ENCODE results near the gene PRCC. TPM values are rescaled to one million over a fixed set of nuclear protein-coding genes. Genes with fewer than 3 reads are reported as not detected.

Gene PRCC
- total and polyA plus RNA-seq, 2 of the 8 experiments (the other 6 are each of a cell fraction or from before 2014, with no cell fraction given): 95.2 to 115 TPM

GRCh38 chr1:156808186-156809030, 41.1 kb downstream of the PRCC start:
- Histone ChIP-seq H2AK5ac (ENCODE audit: low read depth, low read length) (no peak overlapping the region), H3K4ac (replicated peaks; ENCODE audit: insufficient read length, low read depth, low read length) (no peak overlapping the region), H3K27me3 (replicated peaks in 1 of 4; ENCODE audit: control insufficient read depth in 3 of 4, extremely low read depth in 1 of 4, insufficient read depth in 3 of 4, low read length in 3 of 4) (peaks cover 0 to 19% (median 17%) of the 10 kb centered on the region in 4 experiments; a peak in 6 of 7 replicates), H4K20me1 (replicated peaks in 1 of 2; ENCODE audit: control insufficient read depth in 1 of 2, insufficient read depth in 2 of 2, low read length in 2 of 2) (no peaks in the 10 kb centered on the region), H4K91ac (replicated peaks; ENCODE audit: insufficient read length, low read length) (no peak overlapping the region), H3K9ac (replicated peaks in 1 of 4; ENCODE audit: extremely low read depth in 1 of 4, low read depth in 3 of 4, low read length in 3 of 4) (no peak overlapping the region), H3K14ac (ENCODE audit: insufficient read length) (no peak overlapping the region), H2AFZ (ENCODE audit: low read length) (no peak overlapping the region), H4K8ac (ENCODE audit: extremely low read depth, insufficient read depth, low read length) (peak overlapping the region; percentile 11; the same call in 1 of the 2 replicates), H3K79me1 (ENCODE audit: low read depth, low read length) (no peaks in the 10 kb centered on the region), H2BK12ac (ENCODE audit: low read depth, low read length) (0 out of 2 replicates have a peak overlapping the region, but pooled peaks have one; percentile 27), H3K23ac (ENCODE audit: insufficient read length) (no peak overlapping the region), H2BK120ac (replicated peaks; ENCODE audit: low read depth, low read length) (no peak overlapping the region), H2BK15ac (ENCODE audit: low read length) (no peak overlapping the region), H2BK5ac (ENCODE audit: low read depth, low read length) (no peak overlapping the region), H3K79me2 (ENCODE audit: control insufficient read depth in 1 of 2, insufficient read depth in 2 of 2, low read length in 2 of 2) (no peaks in the 10 kb centered on the region), H4K5ac (ENCODE audit: insufficient read length, low read depth, low read length) (no peak overlapping the region), H3K18ac (ENCODE audit: extremely low read depth, low read length) (no peak overlapping the region), H3K23me2 (ENCODE audit: low read depth, low read length) (no peaks in the 10 kb centered on the region), H3K9me3 (ENCODE audit: insufficient read depth in 2 of 2, low read depth in 1 of 2, low read length in 1 of 2) (no peaks in the 10 kb centered on the region), H3K4me2 (ENCODE audit: insufficient read depth in 1 of 2, low read depth in 2 of 2, low read length in 2 of 2) (no peak overlapping the region), H3K4me3 (ENCODE audit: extremely low read depth in 1 of 4, insufficient read depth in 2 of 4, low read depth in 3 of 4, low read length in 4 of 4) (no peak overlapping the region), H2BK20ac (ENCODE audit: low read length) (no peak overlapping the region), H3K27ac (ENCODE audit: low read depth, low read length) (no peak overlapping the region), H3K56ac (replicated peaks; ENCODE audit: insufficient read length, low read depth, low read length) (no peak overlapping the region), H3K4me1 (replicated peaks in 1 of 4; ENCODE audit: control insufficient read depth in 3 of 4, insufficient read depth in 4 of 4, low read length in 3 of 4) (peaks cover 0 to 4% (median under 1%) of the 10 kb centered on the region in 4 experiments; a peak in 5 of 7 replicates), H3K36me3 (ENCODE audit: control insufficient read depth in 2 of 4, insufficient read depth in 4 of 4, low read length in 3 of 4) (no peaks in the 10 kb centered on the region)
- 81% methylated on average over 16 of the region's 16 CpGs; no CpG with 5 or more reads in 1 of the 2 experiments for WGBS, 2 experiments (ENCODE audit: extremely low coverage in 1 of 2, insufficient coverage in 1 of 2, insufficient read length in 1 of 2, insufficient replicate concordance in 2 of 2, low coverage in 1 of 2, low lambda C conversion rate in 2 of 2, missing lambda C conversion rate in 1 of 2)
- ChIA-PET CTCF (ENCODE audit: partially characterized antibody) (interaction anchor here (0.6 to 31.8 kb wide), 16 partner anchors 9 to 120 kb away, joined by 3 to 491 read pairs (median 4); partner anchors contain the start of genes CRABP2, INSRR, NTRK1 and SH2D2A), POLR2A (ENCODE audit: partially characterized antibody) (interaction anchor here (1.2 to 2.0 kb wide), 4 partner anchors 8 to 57 kb away, joined by 3 to 6 read pairs (median 4); partner anchors contain the start of genes HDGF and NTRK1)
- no peak for DNase-seq (ENCODE audit: low read depth in 1 of 2, low spot score in 2 of 2)
- FAIRE-seq: no peak
- TF ChIP-seq KDM1A (IDR thresholded peaks at IDR 0.05; ENCODE audit: borderline replicate concordance, low read length) (no peak), CTCF (IDR thresholded peaks at IDR 0.05; ENCODE audit: control extremely low read depth in 1 of 3, insufficient read depth in 1 of 3, low read depth in 1 of 3, low read length in 3 of 3) (no peak), KDM5A (IDR thresholded peaks at IDR 0.05; ENCODE audit: low read length) (no peak), TCF12 (IDR thresholded peaks at IDR 0.05; ENCODE audit: low read depth, low read length) (no peak)
